Esophagus squamous epithelium (tissue), 4 donors: ENCODE data around the gene DNAH1.

Experiments used
- CTCF ChIP-seq, 6 experiments: fragments of 450-650 bp in 4 of 6; fragments of 200-600 bp in 2 of 6; sonication (generic) in 2 of 6; IDR thresholded peaks; one replicate each; pipeline ENCODE4 v1.5.1; 2016 to 2019; ENCODE audit warnings: antibody characterized with exemption in 6 of 6, mild to moderate bottlenecking in 4 of 6, moderate library complexity in 4 of 6
- POLR2A ChIP-seq, 4 donors: fragments of 450-650 bp; IDR thresholded peaks; one replicate each; pipeline ENCODE4 v1.6.1; 2017; ENCODE audit warnings: antibody characterized with exemption in 4 of 4, mild to moderate bottlenecking in 4 of 4, moderate library complexity in 3 of 4

DNA sequence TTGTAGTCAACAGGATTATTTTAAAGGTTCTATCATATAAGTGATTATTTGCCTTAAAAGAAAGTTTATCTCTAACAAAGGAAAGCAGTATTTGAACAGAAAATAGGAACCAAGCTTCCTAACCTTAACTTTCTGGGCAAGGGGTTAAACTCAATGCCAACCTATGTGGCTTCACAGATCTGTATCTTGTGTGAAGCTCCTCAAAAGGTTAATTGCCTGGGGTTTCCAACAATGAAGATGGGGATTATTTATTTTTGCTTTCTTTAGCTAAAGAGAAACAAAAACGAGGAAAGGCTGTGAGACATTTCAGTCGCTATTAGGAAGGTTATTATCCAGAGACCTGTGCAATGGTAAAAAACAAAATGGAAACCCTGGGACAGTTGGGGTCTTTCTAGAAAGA lies 36.5 kb upstream of the DNAH1 start:
- TF ChIP-seq CTCF (IDR thresholded peaks at IDR 0.05) = no peak
- no peak for TF ChIP-seq POLR2A (IDR thresholded peaks at IDR 0.05)
